Measurements from ENCODE around the gene HNRNPK.

DNA sequence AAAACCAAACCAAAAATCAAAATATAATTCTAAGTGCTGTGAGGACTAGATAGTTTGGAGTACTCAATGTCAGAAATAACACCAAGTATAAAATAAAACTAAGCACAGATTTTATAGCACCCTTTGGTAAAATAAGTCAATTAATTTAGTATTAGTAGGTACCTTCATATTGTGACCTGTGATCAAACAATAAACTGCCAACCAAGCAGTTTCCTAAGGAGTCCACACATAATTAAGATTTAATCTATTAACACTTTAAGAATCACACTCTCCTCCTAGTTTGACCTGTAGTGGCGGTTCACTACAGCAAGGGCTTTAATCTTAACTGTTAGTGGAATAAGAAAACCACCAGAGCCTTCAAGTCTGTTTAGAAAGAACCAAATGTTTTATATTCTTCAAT lies 2.8 kb downstream of the HNRNPK start:
- TF ChIP-seq POLR2AphosphoS5 (IDR thresholded peaks at IDR 0.05) (no peak), POLR2A (IDR thresholded peaks at IDR 0.05; ENCODE audit: low read depth) (no peak), EP300 (IDR thresholded peaks at IDR 0.05) (no peak)
- TF ChIP-seq, protein P1, sequence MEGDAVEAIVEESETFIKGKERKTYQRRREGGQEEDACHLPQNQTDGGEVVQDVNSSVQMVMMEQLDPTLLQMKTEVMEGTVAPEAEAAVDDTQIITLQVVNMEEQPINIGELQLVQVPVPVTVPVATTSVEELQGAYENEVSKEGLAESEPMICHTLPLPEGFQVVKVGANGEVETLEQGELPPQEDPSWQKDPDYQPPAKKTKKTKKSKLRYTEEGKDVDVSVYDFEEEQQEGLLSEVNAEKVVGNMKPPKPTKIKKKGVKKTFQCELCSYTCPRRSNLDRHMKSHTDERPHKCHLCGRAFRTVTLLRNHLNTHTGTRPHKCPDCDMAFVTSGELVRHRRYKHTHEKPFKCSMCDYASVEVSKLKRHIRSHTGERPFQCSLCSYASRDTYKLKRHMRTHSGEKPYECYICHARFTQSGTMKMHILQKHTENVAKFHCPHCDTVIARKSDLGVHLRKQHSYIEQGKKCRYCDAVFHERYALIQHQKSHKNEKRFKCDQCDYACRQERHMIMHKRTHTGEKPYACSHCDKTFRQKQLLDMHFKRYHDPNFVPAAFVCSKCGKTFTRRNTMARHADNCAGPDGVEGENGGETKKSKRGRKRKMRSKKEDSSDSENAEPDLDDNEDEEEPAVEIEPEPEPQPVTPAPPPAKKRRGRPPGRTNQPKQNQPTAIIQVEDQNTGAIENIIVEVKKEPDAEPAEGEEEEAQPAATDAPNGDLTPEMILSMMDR (IDR thresholded peaks at IDR 0.05), result no peak

Data from esophagus muscularis mucosa (tissue), 4 donors.